ENCODE data around the gene NTNG2.

The NTNG2 gene

DNA sequence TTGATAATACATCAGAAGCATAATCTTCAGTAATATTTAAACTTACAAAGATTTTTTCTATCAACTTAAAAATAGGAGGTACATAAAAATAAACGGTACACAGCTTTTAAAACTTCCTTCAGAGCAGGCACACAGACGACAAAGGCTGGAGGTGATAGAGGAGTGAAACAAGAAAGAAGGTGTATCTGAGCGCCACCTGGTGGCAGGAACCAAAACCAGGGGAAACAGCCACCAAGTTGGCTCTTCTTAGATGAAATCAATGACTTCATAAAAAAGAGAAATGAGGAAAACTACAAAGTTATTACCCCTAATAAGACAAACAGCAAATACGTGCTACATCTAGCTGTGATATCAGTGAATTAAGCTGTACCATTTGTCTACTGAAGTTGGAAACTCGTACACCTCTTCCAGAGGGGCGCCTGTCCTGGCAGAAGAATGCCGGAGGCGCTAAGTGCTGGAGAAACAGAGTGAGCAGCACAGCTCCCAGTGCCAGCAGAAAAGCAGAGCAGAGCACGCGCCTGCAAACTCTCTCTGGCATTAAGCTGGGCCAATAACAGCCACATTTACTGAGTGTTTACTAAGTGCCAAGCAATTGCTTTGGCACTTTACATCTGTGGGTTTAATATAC lies 107.0 kb downstream of the NTNG2 start:
- peak; percentile 67 for DNase-seq

DNA sequence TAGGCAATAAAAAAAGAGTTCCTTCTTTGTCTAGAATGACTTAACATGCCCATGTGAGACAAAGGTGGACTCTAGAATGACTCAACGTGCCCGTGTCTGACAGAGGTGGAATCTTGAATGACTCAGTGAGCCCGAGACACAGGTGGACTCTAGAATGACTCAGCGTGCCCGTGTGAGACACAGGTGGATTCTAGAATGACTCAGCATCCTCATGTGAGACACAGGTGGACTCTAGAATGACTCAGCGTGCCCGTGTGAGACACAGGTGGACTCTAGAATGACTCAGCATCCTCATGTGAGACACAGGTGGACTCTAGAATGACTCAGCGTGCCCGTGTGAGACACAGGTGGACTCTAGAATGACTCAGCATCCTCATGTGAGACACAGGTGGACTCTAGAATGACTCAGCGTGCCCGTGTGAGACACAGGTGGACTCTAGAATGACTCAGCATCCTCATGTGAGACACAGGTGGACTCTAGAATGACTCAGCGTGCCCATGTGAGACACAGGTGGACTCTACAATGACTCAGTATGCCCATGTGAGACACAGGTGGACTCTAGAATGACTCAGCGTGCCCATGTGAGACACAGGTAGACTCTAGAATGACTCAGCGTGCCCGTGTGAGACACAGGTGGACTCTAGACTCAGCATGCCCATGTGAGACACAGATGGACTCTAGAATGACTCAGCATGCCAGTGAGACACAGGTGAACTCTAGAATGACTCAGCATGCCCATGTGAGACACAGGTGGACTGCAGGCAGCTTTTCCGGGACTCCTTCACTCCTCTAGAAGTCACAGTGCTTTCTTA lies 108.1 kb downstream of the NTNG2 start:
- peak; percentile 35 for DNase-seq

DNA sequence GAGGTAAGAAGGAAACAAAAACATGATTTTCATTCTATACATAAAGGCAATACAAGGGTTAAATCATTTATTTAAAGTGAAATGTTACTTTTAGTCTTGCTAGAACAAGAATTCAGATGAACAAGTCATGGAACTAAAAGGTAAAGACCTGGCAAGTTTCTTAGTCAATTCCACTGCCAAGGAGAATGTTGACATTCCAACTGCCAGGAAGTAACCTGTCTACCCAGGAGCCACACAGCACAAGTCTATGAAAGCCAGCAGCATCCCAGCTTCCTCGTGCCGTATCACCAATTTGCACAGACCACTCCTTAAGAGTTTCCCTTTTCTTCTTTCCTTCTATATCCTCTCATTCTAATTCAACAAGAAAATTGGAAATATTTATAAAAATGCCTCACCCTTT lies 113.0 kb downstream of the NTNG2 start:
- no peak for DNase-seq

DNA sequence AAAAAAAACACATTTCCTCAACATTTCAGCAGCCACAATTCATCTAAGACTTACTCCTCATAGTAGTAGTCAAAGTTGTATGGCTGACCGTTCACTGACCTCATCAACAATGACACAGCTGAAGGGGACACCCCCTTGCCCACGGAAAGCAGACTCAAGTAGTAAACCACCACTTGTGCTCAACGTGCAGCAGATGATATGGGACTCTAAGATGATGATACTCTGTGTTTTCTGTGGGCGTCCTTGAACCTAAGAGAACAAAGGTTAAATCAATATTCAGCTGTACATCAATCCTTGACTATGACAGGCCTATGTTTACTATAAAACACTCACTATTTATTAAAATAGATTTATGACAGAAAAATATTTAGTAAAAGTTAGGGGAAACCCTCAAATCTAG lies 121.3 kb downstream of the NTNG2 start:
- DNase-seq: no peak

DNA sequence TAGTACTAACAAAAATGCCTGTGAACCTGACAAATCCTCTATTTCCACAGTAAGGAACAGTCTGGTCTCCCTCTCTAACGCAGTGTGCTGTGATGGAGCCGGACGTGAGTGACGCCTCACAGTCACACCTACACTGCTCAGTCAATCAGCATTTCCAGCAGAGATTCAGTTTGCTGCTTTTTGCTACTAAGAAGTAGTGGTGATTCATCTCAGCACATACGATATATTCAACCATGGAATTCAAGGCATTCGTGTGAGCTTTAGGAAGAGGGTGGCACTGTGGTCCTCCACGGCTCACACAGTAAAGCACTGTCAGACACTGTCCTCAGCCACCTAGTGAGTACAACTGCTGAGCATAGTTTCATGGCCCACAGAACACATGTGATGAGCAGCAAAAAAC lies 122.0 kb downstream of the NTNG2 start:
- no peak for DNase-seq

DNA sequence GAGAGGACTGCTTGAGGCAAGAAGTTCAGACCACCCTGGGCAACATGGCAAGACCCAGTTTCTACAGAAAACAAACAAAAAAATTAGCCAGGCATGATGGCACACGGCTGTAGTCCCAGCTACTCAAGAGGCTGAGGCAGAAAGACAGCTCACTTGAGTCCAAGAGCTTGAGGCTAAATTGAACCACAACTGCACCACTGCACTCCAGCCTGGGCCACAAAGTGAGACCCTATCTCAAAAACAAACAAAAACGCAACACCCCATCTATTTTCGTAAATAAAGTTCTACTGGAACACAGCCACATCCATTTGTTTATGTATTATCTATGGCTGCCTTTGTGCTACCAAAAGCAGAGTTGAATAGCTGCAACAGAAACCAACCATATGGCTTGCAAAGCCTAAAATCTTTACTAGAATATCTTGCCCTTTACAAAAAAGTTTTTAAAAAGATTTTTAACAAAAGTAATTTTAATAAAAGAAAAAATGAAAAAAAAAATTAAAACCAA lies 125.5 kb downstream of the NTNG2 start:
- DNase-seq: no peak

DNA sequence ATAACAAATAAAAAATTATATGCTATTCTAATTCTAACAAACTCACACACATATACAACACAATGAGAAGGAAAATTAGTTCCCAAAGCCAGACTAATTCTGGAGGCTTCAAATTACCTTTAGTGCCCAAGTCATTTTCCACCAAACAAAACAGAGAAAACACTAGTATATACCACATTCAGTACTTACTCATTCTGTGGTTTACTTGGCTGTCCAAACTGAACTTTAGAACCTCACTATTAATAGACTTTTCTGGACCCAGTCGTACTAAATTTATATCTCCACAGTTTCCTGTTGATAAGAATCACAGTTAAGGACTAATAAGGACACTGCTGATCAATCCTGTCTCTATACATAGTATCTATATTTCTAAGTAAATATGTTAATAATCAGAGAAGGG lies 126.5 kb downstream of the NTNG2 start:
- DNase-seq: no peak

DNA sequence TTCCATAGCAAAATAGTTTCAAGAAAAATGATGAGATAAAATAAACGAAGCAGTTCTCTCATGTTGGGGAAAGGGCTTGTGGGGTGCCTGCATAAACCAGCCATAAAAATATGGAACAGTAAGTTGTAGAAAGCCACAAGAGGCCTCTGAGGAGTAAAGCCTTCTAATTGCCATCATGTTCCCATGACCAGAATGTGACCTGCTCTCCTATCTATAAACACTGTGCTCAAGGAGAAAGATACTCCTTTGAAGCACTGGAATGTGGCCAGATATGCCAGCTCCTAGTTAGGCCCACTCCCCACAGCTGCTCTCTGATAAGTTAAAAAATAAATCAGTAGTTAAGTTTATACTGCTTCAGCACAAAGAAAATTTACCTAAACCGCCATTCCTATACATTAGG lies 127.1 kb downstream of the NTNG2 start:
- DNase-seq: no peak

DNA sequence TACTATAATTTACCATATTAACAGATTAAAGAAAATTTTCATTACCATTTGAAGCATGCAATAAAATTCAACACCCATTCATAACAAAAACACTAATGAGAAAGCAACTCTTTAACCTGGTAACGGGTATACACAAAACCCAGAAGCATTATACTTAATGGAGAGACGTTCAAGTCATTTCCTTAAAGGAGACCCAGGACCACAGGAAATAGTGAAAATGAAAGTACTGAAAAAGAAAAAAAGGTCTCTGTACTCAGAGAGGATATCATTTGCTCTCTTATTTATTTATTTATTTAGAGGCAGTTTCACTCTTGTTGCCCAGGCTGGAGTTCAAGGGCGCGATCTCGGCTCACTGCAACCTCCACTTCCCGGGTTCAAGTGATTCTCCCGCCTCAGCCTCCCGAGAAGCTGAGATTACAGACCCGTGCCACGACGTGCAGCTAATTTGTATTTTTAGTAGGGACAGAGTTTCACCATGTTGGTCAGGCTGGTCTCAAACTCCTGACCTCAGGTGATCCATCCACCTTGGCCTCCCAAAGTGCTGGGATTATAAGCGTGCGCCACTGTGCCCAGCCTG lies 131.4 kb downstream of the NTNG2 start:
- no peak for DNase-seq
